ENCODE data around the gene ZFHX2.
"Not testable (repeated sequence)": the region's sequence is repeated elsewhere in the genome, so short reads cannot be mapped to it uniquely, and the experiment has no call there.

Gene ZFHX2

DNA sequence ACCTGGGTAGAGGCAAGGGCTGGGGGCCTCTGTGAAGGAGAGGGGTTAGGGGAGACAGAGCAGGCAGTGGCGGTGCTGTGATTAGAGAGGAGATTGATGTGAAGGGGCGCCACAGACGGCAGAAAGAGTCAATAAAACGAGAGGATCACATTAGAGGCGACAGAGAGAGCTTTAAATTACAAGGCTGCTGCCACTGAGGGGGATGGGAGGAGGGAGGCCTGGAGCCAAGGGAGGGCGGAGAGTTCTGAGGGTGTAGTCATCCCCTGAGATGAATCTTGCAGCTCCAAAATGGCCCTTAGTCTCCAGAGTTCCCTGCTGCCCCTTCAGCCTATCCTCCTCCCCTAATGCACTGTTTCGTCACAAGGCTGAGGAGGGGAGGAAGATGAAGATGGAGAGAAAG is 12.8 kb downstream of the ZFHX2 start:
- no peaks in the 10 kb centered on the region for H3K4me1 ChIP-seq (ENCODE audit: control insufficient read depth in 1 of 2, insufficient read depth in 2 of 2, low read length in 2 of 2)
- no peak overlapping the region for H3K4me3 ChIP-seq (ENCODE audit: low read depth in 1 of 2, low read length in 2 of 2)
- H3K9ac ChIP-seq (ENCODE audit: low read depth in 1 of 2, low read length in 2 of 2): no peak overlapping the region
- H3K27me3 ChIP-seq (ENCODE audit: control insufficient read depth in 1 of 2, insufficient read depth in 2 of 2, low read length in 2 of 2): no peaks in the 10 kb centered on the region
- H3K36me3 ChIP-seq (ENCODE audit: control insufficient read depth in 1 of 2, insufficient read depth in 2 of 2, low read length in 2 of 2): no peaks in the 10 kb centered on the region
- no peak overlapping the region for H3K27ac ChIP-seq (ENCODE audit: low read depth, low read length)
- H3K9me3 ChIP-seq (ENCODE audit: control insufficient read depth in 1 of 2, low read length in 2 of 2): no peaks in the 10 kb centered on the region

DNA sequence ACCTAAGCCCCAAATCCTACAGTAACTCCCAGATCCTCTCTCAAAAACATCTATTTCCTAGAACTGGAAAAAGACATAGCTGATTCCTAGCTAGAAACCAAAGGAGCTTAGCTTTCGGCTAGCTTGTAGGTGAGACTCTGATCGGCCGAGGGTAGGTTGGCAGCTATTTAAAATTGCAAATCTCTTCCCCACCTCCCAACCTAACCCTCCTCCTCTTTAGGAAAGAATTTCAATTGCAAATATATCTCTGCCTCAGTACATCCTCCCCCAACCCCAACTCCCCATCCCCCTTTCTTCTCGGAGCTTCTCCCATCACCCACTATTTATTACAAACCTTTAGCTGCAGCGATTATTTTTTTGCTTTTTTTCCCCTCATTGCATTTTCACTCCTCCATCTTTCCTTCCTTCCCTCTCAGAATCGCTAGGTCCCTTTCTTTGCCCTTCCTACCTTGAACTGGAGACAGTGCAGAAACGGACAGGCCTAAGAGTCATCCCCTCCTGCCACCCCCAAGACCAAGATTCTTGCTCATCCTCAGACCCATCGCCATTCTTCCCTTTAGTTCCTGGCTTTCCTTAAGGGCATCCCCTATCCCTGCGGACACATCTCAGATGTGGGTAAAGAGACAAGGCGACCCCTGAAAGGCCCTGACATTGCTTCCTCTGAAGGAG is 13.4 kb downstream of the ZFHX2 start:
- Histone ChIP-seq H3K9ac (ENCODE audit: low read depth in 1 of 2, low read length in 2 of 2) (no peak overlapping the region), H3K27me3 (ENCODE audit: control insufficient read depth in 1 of 2, insufficient read depth in 2 of 2, low read length in 2 of 2) (no peaks in the 10 kb centered on the region), H3K36me3 (ENCODE audit: control insufficient read depth in 1 of 2, insufficient read depth in 2 of 2, low read length in 2 of 2) (no peaks in the 10 kb centered on the region), H3K27ac (ENCODE audit: low read depth, low read length) (no peak overlapping the region), H3K4me3 (ENCODE audit: low read depth in 1 of 2, low read length in 2 of 2) (no peak overlapping the region), H3K4me1 (ENCODE audit: control insufficient read depth in 1 of 2, insufficient read depth in 2 of 2, low read length in 2 of 2) (no peaks in the 10 kb centered on the region), H3K9me3 (ENCODE audit: control insufficient read depth in 1 of 2, low read length in 2 of 2) (no peaks in the 10 kb centered on the region)

GRCh38 chr14:23537351-23538049 is 14.1 kb downstream of the ZFHX2 start:
- Histone ChIP-seq H3K9ac (ENCODE audit: low read depth in 1 of 2, low read length in 2 of 2) (no peak overlapping the region), H3K9me3 (ENCODE audit: control insufficient read depth in 1 of 2, low read length in 2 of 2) (no peaks in the 10 kb centered on the region), H3K27ac (ENCODE audit: low read depth, low read length) (no peak overlapping the region), H3K4me3 (ENCODE audit: low read depth in 1 of 2, low read length in 2 of 2) (no peak overlapping the region), H3K27me3 (ENCODE audit: control insufficient read depth in 1 of 2, insufficient read depth in 2 of 2, low read length in 2 of 2) (no peaks in the 10 kb centered on the region), H3K36me3 (ENCODE audit: control insufficient read depth in 1 of 2, insufficient read depth in 2 of 2, low read length in 2 of 2) (no peaks in the 10 kb centered on the region), H3K4me1 (ENCODE audit: control insufficient read depth in 1 of 2, insufficient read depth in 2 of 2, low read length in 2 of 2) (no peaks in the 10 kb centered on the region)

DNA sequence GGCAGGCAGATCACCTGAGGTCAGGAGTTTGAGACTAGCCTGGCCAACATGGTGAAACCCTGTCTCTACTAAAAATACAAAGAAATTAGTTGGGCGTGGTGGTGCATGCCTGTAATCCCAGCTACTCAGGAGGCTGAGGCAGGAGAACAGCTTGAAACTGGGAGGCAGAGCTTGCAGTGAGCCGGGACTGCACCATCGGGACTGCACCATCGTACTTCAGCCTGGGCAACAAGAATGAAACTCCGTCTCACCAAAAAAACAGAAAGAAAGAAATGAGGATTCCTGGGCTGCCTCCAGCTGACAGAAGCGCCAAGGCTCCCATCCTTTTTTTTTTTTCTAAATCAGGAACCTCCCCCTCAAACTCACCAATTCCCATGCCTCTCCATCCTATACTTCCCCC is 14.7 kb downstream of the ZFHX2 start:
- H3K36me3 ChIP-seq (ENCODE audit: control insufficient read depth in 1 of 2, insufficient read depth in 2 of 2, low read length in 2 of 2); H3K4me3 ChIP-seq (ENCODE audit: low read depth in 1 of 2, low read length in 2 of 2): not testable (repeated sequence)

GRCh38 chr14:23536494-23536893 is 15.1 kb downstream of the ZFHX2 start:
- Histone ChIP-seq H3K27me3 (ENCODE audit: control insufficient read depth in 1 of 2, insufficient read depth in 2 of 2, low read length in 2 of 2) (no peaks in the 10 kb centered on the region), H3K9me3 (ENCODE audit: control insufficient read depth in 1 of 2, low read length in 2 of 2) (no peaks in the 10 kb centered on the region), H3K36me3 (ENCODE audit: control insufficient read depth in 1 of 2, insufficient read depth in 2 of 2, low read length in 2 of 2) (no peaks in the 10 kb centered on the region), H3K4me3 (ENCODE audit: low read depth in 1 of 2, low read length in 2 of 2) (no peak overlapping the region), H3K27ac (ENCODE audit: low read depth, low read length) (no peak overlapping the region), H3K4me1 (ENCODE audit: control insufficient read depth in 1 of 2, insufficient read depth in 2 of 2, low read length in 2 of 2) (no peaks in the 10 kb centered on the region), H3K9ac (ENCODE audit: low read depth in 1 of 2, low read length in 2 of 2) (no peak overlapping the region)

More for the DNA sequence above, 14.7 kb downstream of the ZFHX2 start:
- H3K9ac ChIP-seq (ENCODE audit: low read depth in 1 of 2, low read length in 2 of 2); H3K4me1 ChIP-seq (ENCODE audit: control insufficient read depth in 1 of 2, insufficient read depth in 2 of 2, low read length in 2 of 2); H3K27me3 ChIP-seq (ENCODE audit: control insufficient read depth in 1 of 2, insufficient read depth in 2 of 2, low read length in 2 of 2); H3K9me3 ChIP-seq (ENCODE audit: control insufficient read depth in 1 of 2, low read length in 2 of 2); H3K27ac ChIP-seq (ENCODE audit: low read depth, low read length): not testable (repeated sequence)

DNA sequence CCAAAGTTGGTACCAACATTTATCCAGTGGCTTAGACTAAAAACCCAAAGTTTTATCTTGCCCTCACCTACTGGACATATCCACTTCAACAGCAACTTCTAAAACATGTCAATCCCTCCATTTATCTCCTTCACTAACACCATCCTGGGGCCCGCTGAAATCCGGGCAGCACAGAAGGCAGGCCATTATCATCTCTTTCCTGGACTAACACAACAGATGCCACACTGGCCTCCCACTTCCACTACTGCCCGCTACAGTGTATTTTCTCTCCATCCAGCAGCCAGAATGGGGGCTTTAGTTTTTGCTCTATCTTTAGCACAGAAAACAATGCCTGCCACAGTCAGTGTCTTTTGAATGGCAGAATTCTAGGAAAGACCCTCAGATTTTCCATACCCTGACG is 15.6 kb downstream of the ZFHX2 start:
- Histone ChIP-seq H3K27ac (ENCODE audit: low read depth, low read length) (no peak overlapping the region), H3K4me3 (ENCODE audit: low read depth in 1 of 2, low read length in 2 of 2) (no peak overlapping the region), H3K36me3 (ENCODE audit: control insufficient read depth in 1 of 2, insufficient read depth in 2 of 2, low read length in 2 of 2) (no peaks in the 10 kb centered on the region), H3K27me3 (ENCODE audit: control insufficient read depth in 1 of 2, insufficient read depth in 2 of 2, low read length in 2 of 2) (no peaks in the 10 kb centered on the region), H3K4me1 (ENCODE audit: control insufficient read depth in 1 of 2, insufficient read depth in 2 of 2, low read length in 2 of 2) (peaks cover 2 to 3% of the 10 kb centered on the region in 2 donors), H3K9ac (ENCODE audit: low read depth in 1 of 2, low read length in 2 of 2) (no peak overlapping the region), H3K9me3 (ENCODE audit: control insufficient read depth in 1 of 2, low read length in 2 of 2) (no peaks in the 10 kb centered on the region)

GRCh38 chr14:23533652-23534435 is 17.7 kb downstream of the ZFHX2 start:
- H3K9me3 ChIP-seq (ENCODE audit: control insufficient read depth in 1 of 2, low read length in 2 of 2): no peaks in the 10 kb centered on the region
- H3K27ac ChIP-seq (ENCODE audit: low read depth, low read length): no peak overlapping the region
- H3K4me1 ChIP-seq (ENCODE audit: control insufficient read depth in 1 of 2, insufficient read depth in 2 of 2, low read length in 2 of 2): peaks cover 6 to 7% of the 10 kb centered on the region in 2 donors
- H3K9ac ChIP-seq (ENCODE audit: low read depth in 1 of 2, low read length in 2 of 2): no peak overlapping the region
- H3K4me3 ChIP-seq (ENCODE audit: low read depth in 1 of 2, low read length in 2 of 2): no peak overlapping the region
- H3K27me3 ChIP-seq (ENCODE audit: control insufficient read depth in 1 of 2, insufficient read depth in 2 of 2, low read length in 2 of 2): no peaks in the 10 kb centered on the region
- H3K36me3 ChIP-seq (ENCODE audit: control insufficient read depth in 1 of 2, insufficient read depth in 2 of 2, low read length in 2 of 2): no peaks in the 10 kb centered on the region

DNA sequence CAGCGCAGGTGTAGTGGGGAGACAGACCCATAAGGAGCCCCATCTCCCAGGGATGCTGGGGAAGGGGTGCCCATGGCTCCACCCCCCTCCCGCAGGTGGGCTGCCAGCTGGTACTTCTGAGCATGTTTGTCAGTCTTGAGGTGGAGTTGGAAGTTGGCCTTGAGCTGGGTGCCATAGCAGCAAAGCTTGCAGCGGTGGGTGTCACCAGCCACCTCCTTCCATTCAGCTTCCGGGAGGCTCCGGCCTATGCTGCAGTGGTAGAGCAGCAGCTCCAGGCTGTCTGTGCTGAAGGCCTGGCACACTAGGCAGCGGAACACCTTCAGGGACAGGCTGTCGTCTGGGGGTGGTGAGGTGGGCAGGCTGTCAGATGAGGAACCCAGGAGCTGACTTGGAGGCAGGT is 18.9 kb downstream of the ZFHX2 start:
- H3K9ac ChIP-seq (ENCODE audit: low read depth in 1 of 2, low read length in 2 of 2): no peak overlapping the region

DNA sequence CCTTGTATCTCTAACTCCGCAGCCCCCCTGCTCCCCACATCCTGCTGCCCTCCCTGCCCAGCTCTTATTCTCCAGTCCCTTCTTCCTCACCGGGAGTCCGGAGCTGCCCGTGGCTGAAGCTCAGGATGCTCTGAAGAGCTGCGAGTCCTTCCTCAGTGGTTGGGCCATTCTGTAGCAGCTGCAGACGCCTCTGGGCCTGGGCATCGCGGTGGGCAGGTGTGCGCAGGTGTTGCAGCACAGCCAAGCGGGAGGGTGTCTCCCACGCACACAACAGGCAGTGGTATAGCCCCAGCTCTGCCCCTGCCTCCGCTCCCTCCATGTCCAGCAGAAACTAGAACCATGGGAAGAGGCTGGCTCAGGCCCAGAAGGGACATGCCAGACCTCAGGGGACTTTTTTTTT is 20.2 kb downstream of the ZFHX2 start:
- Histone ChIP-seq H3K27ac (ENCODE audit: low read depth, low read length) (no peak overlapping the region), H3K9ac (ENCODE audit: low read depth in 1 of 2, low read length in 2 of 2) (no peak overlapping the region), H3K9me3 (ENCODE audit: control insufficient read depth in 1 of 2, low read length in 2 of 2) (no peaks in the 10 kb centered on the region), H3K4me3 (ENCODE audit: low read depth in 1 of 2, low read length in 2 of 2) (no peak overlapping the region), H3K4me1 (ENCODE audit: control insufficient read depth in 1 of 2, insufficient read depth in 2 of 2, low read length in 2 of 2) (peaks cover 6 to 7% of the 10 kb centered on the region in 2 donors), H3K27me3 (ENCODE audit: control insufficient read depth in 1 of 2, insufficient read depth in 2 of 2, low read length in 2 of 2) (no peaks in the 10 kb centered on the region), H3K36me3 (ENCODE audit: control insufficient read depth in 1 of 2, insufficient read depth in 2 of 2, low read length in 2 of 2) (no peaks in the 10 kb centered on the region)

More for the DNA sequence above, 18.9 kb downstream of the ZFHX2 start:
- Histone ChIP-seq H3K27ac (ENCODE audit: low read depth, low read length) (no peak overlapping the region), H3K27me3 (ENCODE audit: control insufficient read depth in 1 of 2, insufficient read depth in 2 of 2, low read length in 2 of 2) (no peaks in the 10 kb centered on the region), H3K36me3 (ENCODE audit: control insufficient read depth in 1 of 2, insufficient read depth in 2 of 2, low read length in 2 of 2) (no peaks in the 10 kb centered on the region), H3K4me3 (ENCODE audit: low read depth in 1 of 2, low read length in 2 of 2) (no peak overlapping the region), H3K9me3 (ENCODE audit: control insufficient read depth in 1 of 2, low read length in 2 of 2) (no peaks in the 10 kb centered on the region), H3K4me1 (ENCODE audit: control insufficient read depth in 1 of 2, insufficient read depth in 2 of 2, low read length in 2 of 2) (peaks cover 6 to 7% of the 10 kb centered on the region in 2 donors)

DNA sequence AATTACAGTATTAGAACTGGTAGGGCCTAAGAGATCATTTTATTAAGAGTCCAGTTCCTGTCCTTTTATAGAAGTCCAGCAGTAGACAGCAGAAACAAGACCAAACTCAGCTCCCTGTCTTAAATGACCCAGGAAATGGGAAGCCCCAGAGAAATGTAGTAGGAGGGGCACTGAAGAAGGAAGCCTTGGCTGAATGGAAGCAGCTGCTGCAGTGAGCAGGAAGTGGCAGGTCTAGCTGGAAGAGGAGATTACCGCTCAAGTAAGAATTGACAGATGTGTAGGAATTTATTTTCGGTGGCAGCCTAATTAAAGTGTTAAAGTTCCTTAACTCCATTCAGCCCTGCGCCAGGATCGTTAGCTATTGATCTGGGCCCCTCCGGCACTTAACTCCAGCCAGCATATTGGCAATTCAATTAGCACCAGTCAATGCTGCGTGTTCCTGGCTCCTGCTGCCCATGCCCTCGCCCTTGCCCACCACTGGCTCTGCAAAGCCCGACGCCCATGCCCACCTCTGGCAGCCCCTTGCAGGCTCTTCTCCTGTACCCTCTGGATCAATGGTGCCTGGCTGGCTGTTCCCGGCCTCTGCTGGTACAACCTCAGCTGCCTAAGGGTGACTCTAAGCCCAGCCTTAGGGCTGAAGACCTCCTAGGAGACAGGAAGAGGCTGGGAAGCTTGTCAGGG is 21.1 kb downstream of the ZFHX2 start:
- no peaks in the 10 kb centered on the region for H3K36me3 ChIP-seq (ENCODE audit: control insufficient read depth in 1 of 2, insufficient read depth in 2 of 2, low read length in 2 of 2)
- H3K9me3 ChIP-seq (ENCODE audit: control insufficient read depth in 1 of 2, low read length in 2 of 2): no peaks in the 10 kb centered on the region
- H3K4me1 ChIP-seq (ENCODE audit: control insufficient read depth in 1 of 2, insufficient read depth in 2 of 2, low read length in 2 of 2): peaks cover 6 to 7% of the 10 kb centered on the region in 2 donors
- H3K27me3 ChIP-seq (ENCODE audit: control insufficient read depth in 1 of 2, insufficient read depth in 2 of 2, low read length in 2 of 2): no peaks in the 10 kb centered on the region
- H3K4me3 ChIP-seq (ENCODE audit: low read depth in 1 of 2, low read length in 2 of 2): no peak overlapping the region
- H3K27ac ChIP-seq (ENCODE audit: low read depth, low read length): no peak overlapping the region
- H3K9ac ChIP-seq (ENCODE audit: low read depth in 1 of 2, low read length in 2 of 2): no peak overlapping the region
